ENCODE data around the gene NOX3.
"Not testable (repeated sequence)": the region's sequence is repeated elsewhere in the genome, so short reads cannot be mapped to it uniquely, and the experiment has no call there.

NOX3 gene

DNA sequence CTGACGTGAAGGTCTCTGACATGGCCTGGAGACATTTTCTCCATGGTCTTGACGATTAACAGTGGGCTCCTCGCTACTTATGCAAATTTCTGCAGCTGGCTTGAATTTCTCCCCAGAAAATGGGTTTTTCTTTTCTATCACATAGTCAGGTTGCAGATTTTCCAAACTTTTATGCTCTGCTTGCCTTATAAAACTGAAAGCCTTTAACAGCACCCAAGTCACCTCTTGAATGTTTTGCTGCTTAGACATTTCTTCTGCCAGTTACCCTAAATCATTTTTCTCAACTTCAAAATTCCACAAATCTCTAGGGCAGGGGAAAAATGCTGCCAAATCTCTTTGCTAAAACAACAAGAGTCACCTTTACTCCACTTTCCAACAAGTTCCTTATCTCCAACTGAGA, 12.9 kb upstream of the NOX3 start:
- not testable (repeated sequence) for DNase-seq (ENCODE audit: low read depth in 2 of 3, low spot score in 1 of 3)

DNA sequence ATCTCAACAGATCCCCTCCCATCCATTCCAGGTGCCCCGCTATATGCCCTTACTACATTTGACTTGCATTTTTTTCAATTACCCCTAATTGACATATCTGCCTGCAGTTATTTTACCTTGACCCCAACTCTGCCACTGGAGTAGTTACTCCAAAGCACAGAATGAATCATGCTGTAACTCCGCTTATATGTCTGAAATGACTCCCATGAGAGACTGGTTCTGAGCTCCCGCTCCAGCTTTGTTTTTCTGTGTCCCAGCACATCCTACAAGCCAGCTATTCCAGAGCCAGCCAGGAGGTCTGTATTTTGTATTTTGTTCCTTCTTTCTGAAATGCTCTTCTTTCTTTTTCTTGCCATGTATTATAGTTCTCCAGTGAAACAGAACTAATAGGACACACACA, 10.9 kb upstream of the NOX3 start:
- DNase-seq (ENCODE audit: low read depth in 2 of 3, low spot score in 1 of 3), result no peak

- no peak for DNase-seq (ENCODE audit: low read depth in 2 of 3, low spot score in 1 of 3)
These were observed 5.9 kb upstream of the NOX3 start for GRCh38 chr6:155461556-155461955.

DNA sequence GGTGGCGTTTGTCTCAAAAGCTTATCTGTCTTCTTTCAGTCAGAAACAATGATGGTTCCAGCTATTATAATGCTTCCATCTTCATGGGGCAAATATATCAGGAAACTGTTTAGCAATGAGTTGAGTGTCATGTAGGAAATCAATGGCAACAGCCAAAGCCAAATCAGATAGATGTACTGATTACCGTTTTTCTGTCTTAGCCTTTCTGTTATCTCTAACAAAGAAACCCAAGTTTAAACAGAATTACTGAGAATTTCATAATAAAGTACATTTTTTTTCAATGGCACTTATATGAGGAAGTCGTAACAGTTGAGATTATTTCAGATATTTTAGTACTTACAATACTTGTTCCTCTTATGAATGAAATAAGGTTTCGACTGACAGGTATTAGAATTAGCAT, 1.2 kb downstream of the NOX3 start:
- DNase-seq (ENCODE audit: low read depth in 2 of 3, low spot score in 1 of 3), result no peak

DNA sequence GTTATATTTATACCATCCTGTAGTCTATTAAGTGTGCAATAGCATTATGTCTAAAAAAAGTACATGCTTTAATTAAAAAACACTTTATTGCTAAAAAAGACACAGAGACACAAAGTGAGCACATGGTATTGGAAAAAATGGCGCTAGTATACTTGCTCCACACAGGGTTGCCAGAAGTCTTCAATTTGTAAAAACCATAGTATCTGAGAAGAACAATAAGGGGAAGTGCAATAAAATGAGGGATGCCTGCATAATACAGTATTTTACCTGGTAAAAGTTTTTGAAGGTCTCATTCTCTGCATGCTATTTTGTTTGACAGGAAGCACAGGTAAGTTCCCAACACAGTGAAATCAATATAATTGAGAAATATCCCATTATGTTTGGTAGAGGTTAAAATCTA, 1.6 kb downstream of the NOX3 start:
- DNase-seq (ENCODE audit: low read depth in 2 of 3, low spot score in 1 of 3), result no peak

GRCh38 chr6:155452576-155452975, 3.1 kb downstream of the NOX3 start:
- no peak for DNase-seq (ENCODE audit: low read depth in 2 of 3, low spot score in 1 of 3)

DNA sequence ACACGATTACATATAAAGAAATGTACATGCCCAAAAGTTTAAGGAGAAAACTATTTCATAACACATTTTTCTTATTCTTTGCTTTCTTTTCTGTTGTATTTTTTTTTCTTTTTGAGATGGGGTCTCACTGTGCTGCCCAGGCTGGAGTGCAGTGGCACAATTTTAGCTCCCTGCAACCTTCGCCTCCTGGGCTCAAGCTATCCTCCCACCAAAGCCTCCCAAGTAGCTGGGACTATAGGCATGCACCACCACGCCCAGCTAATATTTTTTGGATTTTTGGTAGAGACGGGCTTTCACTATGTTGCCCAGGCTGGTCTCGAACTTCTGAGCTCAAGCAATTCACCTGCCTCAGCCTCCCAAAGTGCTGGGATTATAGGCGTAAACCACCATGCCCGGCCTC, 4.1 kb downstream of the NOX3 start:
- not testable (repeated sequence) for DNase-seq (ENCODE audit: low read depth in 2 of 3, low spot score in 1 of 3)

DNA sequence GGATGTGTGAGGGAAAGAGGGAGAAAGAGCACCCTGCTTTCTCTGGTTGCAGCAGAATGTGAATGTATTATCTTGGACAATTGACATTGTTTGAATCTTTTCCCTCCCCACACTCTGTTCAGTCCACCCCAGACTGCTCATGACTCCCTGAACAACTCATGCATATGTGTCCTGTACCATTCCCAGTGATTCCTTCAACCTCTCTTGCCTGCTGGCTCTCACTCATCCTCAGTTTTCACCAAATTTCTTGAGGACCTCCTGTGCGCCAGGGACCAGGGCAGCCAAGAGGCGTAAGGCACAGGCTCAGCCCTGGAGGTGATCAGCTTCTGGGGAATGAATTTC, 5.4 kb downstream of the NOX3 start:
- DNase-seq (ENCODE audit: low read depth in 2 of 3, low spot score in 1 of 3), result no peak

DNA sequence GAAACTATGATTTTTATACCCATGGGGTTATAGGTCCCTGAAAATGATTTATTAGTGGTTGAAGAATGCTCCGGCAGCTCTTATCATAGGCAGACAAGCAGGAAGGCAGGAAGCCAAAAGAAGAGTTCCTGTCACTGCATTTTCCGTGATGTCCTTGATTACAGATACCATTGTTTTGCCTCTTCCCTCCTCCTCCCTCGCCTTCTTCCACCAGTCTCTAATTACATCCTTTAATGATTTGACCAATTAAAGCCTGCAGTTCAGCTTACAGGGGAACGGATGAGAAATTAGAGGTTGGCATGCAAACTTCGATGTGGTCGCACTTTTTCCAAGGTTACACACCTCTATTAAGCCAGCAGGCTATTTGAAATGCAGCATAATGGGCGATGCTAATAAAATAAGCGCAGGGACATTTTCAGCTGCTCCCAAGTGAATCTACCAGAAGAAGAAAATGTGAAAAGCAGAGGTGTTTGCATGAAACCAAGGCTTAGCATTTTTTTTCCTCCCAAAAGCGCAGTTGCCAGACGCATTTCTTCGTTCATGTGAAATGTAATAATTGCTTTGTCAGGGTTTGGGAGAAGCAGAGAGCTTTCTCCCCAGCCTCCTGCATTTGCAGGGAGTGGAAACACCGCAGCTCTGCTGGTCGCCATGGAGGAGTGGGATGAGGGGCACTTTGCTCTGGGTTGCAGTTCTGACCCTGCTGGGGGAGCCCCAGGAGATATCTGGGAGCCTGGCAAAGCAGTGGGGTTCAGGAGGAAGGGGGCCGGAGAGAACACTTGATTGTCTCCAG, 6.0 kb downstream of the NOX3 start:
- no peak for DNase-seq (ENCODE audit: low read depth in 2 of 3, low spot score in 1 of 3)

DNA sequence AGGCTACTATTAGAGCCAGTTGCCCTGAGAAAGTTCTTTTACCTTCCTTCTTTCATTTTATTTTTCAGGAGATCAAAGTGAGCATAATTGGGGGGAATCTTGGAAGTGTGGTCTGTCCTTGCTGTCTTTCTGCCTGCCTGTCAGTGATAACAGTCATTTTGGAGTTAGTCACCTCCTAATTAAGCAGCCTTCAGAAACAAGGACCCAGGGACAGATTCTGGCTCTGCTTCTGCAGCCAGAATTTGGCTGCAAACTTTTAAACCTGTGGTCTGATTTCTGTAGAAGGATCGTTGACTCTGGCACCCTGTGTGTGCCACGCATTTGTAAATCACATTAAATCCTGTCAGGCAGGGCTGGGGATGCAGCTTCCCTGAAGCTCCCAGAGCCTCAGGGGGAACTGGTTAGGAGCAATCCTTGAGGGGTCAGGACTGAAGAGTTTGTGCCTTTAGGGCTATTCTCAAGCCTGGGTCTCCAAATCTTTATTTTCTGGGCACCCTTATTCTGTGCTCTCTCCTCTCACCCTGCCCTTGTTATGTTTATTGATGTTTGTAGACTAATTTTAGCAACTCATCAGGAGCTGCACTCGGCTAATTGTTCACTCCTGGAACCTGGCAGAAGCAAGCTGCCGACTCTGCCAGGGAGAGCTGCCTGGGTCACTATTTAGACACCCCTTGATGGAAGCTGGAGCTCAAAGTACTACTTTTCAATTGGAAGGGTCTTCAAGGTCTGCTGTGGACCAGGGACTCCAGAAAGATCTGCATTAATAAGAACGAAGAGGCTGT, 6.8 kb downstream of the NOX3 start:
- DNase-seq (ENCODE audit: low read depth in 2 of 3, low spot score in 1 of 3), result no peak

DNA sequence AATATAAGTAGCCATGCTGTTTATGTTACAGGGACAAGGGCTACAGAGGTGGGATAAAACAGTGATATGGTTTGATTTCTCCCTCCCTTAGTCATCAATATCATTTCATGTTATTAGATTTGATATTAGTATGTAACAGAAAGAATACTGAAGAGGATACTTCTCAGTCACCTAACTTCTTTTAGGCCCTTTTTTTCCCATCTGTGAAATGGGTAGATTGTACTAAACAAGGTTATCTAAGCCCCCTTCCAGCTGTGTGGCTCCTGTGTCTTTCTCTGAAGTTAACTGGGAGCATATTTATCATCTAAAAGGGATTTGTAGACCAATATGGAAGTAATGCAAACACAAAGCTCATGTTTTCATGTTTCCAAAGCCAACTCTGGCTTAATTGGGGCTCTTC, 7.7 kb downstream of the NOX3 start:
- DNase-seq (ENCODE audit: low read depth in 2 of 3, low spot score in 1 of 3), result no peak

GRCh38 chr6:155444952-155445903, 10.4 kb downstream of the NOX3 start:
- peak in 1 of 3 donors; percentile 2 for DNase-seq (ENCODE audit: low read depth in 2 of 3, low spot score in 1 of 3)

DNA sequence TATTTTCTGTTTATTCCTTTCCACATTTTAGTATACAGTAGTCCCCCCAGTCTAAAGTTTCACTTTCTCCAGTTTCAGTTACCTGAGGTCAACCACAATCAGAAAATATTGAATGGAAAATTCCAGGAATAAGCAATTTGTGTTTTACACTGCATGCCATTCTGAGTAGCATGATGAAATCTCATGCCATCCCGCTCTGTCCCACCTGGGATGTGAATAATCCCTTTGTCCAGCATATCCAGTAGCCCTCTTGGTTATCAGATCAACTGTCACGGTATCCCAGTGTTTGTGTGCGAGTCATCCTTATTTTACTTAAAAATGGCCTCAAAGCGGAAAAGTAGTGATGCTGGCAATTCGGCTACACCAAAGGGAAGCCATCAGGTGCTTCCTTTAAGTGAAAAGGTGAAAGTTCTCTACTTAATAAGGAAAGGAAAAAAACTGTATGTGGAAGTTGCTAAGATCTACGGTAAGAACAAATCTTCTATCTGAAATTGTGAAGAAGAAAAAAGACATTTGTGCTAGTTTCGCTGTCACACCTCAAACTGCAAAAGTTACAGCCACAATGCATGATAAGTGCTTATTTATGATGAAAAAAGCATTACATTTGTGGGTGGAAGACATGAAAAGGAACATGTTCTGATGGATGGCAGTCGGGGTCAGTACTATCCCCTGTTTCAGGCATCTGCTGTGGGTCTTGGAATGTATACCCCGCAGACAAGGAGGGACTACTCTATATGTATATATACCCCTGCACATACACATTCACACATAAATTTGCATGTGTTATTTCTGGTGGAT, 11.3 kb downstream of the NOX3 start:
- DNase-seq (ENCODE audit: low read depth in 2 of 3, low spot score in 1 of 3), result no peak

DNA sequence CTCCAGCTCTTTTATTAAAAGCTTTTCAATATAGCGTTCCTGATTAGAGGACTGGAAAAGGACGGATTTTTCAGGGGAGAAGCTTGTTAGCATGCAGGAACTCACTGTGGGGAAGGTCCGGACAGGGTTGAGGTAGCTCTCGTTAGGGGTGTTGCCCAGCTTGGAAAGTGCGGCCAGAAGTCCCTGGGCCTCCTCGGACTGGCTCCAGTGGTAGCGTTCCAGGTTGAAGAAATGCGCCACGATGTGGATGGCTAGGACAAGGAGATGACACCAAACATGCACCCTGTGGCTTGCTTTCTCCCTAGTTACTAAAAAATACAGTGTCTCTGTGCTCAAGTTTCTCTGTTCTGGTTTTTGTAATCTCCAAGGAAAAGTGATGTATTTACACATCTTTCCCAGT, 12.5 kb downstream of the NOX3 start:
- no peak for DNase-seq (ENCODE audit: low read depth in 2 of 3, low spot score in 1 of 3)

DNA sequence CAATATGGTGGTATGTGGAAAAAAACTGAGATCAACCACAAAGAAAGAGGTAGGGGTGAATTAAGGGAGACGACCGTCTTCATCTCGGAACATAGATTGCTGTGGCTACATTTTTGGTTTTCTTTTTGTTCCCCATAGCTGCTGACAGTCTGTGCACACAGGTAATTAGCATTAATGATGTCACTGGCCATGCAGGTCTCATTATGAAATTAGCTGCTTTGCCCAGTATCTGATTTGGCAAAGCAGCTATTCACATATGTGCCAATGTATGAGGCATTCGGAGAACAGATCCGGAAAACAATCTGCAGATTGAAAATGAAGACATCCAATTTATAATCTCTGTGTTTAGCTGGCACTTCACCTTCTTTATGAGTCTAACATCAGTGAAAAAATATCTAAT, 13.1 kb downstream of the NOX3 start:
- no peak for DNase-seq (ENCODE audit: low read depth in 2 of 3, low spot score in 1 of 3)

DNA sequence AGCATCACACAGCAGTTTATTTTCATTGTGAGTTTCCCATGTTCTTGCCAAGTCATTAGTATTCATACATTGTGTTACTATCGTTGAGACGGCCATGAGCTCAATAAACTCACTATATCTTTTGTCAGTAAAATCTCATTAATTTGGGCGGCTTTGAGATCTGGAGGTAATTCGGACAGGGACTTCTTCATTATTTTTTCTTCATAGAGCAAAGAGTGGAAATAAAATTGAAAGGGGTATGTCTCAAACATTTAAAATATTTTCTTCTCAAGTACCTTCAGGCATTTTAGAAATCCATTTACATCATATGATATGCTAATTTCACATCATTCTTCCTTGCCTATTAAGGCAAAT, 14.6 kb downstream of the NOX3 start:
- no peak for DNase-seq (ENCODE audit: low read depth in 2 of 3, low spot score in 1 of 3)

DNA sequence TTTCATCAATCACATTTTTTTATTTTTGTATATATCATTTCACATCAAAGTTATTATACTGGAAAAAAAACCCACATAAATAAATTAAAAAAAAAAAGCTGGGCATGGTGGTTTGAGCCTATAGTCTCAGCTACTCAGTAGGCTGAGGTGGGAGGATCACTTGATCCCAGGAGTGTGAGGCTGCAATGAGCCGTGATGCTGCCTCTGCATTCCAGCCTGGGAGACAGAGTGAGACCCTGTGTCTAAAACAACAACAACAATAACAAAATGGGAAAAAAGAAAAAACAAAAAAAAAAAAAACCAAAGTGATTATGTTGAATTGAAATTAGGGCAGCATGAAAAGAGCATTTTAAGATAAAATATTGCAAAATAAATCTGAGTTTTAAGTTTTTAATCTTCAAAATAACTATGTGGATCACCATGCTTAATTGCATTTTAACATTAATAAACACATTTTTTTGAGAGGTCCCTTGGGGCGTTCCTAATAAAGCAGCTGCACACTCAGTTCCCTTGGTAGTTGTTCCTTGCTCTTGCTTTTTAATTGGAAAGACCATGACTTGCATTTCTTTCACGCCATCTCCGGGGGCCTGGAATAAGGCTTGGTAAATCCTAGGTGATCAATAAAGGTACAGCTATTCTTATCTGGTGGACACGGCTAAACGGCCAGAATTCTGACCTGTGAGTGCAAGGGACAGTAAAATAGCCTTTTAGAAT, 15.1 kb downstream of the NOX3 start:
- DNase-seq (ENCODE audit: low read depth in 2 of 3, low spot score in 1 of 3), result no peak

- no peak for DNase-seq (ENCODE audit: low read depth in 2 of 3, low spot score in 1 of 3)
These were observed 16.3 kb downstream of the NOX3 start for GRCh38 chr6:155439376-155439775.

DNA sequence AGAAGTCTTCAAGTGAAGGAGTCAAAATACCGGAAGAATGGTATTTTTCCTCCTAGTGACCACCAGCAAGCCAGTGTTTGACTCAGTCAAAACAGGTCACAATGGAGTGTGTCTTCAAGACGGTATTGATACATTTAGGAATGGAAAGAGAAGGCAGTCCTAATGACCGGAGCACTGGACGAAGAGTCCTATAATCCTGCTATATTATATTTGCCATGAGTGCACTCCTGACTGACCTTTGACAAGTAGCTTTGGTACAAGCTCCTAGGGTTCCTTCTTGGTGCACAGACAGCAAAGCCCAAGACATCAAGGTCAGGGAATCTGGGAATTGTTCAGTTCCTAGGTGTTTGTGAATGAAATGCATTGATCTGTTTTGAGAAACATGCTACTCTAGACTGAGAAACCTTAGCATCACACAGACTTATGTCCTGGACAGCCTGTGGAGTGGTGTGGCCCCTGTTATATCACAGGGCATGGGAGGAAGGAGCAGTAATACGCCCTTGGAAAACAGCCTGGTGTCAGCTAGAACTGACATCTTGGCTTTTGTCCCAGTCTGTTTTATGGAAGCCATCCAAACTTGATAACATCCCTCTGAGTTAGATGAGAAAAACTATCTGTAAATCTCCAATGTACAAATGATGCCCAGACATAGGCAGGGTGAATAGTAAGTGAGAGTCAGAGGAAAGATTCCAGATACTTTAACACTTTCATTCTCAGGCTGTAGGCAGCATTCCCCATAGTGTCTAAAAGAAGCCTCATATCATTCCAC, 18.5 kb downstream of the NOX3 start:
- DNase-seq (ENCODE audit: low read depth in 2 of 3, low spot score in 1 of 3), result no peak

Measured in stimulated activated CD4-positive, alpha-beta T cell treated with anti-CD3 and anti-CD28 coated beads, Interleukin-12 subunit alpha, Interleukin-12 subunit beta, amount 100 ng/mL, for 48 hours (primary cell).